Keratinocyte (primary cell): ENCODE results near the gene OTOG.

Experiments used
- EZH2 ChIP-seq: IDR thresholded peaks from one replicate; pipeline ENCODE4 v1.6.1; 2012; ENCODE audit warnings: inconsistent platforms, mild to moderate bottlenecking, low read length, moderate library complexity
- TF ChIP-seq, protein P1 (sequence below), 3 experiments: IDR thresholded peaks in 1 of 3; conservative IDR thresholded peaks in 1 of 3; optimal IDR thresholded peaks in 1 of 3; 2 replicates in 2 of 3; 3 replicates in 1 of 3; pipeline versions ENCODE3 to v1.5.1; 2011; ENCODE audit warnings: low read length in 3 of 3, mild to moderate bottlenecking in 3 of 3, moderate library complexity in 2 of 3, control low read depth in 1 of 3, inconsistent platforms in 1 of 3; ENCODE audit not compliant: insufficient read depth in 2 of 3; ENCODE audit errors: extremely low read depth in 1 of 3

DNA sequence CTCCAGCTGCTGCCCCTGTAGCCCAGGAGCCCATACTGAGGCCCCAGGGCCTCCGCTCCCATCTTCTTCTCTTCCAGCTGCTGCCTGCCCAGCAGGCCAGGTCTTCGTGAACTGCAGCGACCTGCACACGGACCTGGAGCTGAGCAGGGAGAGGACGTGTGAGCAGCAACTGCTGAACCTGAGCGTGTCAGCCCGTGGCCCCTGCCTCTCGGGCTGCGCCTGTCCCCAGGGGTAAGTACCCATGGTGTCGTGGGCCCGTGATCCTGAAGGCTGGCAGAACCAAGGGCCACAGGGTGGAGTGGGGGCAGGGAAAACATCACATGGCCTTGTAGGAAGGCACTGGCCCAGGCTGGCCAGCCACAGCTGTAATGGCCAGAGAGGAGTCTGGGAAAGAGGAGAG is 31.2 kb downstream of the OTOG start:
- no peak for TF ChIP-seq EZH2
- TF ChIP-seq, protein P1, sequence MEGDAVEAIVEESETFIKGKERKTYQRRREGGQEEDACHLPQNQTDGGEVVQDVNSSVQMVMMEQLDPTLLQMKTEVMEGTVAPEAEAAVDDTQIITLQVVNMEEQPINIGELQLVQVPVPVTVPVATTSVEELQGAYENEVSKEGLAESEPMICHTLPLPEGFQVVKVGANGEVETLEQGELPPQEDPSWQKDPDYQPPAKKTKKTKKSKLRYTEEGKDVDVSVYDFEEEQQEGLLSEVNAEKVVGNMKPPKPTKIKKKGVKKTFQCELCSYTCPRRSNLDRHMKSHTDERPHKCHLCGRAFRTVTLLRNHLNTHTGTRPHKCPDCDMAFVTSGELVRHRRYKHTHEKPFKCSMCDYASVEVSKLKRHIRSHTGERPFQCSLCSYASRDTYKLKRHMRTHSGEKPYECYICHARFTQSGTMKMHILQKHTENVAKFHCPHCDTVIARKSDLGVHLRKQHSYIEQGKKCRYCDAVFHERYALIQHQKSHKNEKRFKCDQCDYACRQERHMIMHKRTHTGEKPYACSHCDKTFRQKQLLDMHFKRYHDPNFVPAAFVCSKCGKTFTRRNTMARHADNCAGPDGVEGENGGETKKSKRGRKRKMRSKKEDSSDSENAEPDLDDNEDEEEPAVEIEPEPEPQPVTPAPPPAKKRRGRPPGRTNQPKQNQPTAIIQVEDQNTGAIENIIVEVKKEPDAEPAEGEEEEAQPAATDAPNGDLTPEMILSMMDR (optimal IDR thresholded peaks at IDR 0.05 in 1 of 3, IDR thresholded peaks at IDR 0.05 in 1 of 3, conservative IDR thresholded peaks at IDR 0.05 in 1 of 3; ENCODE audit: extremely low read depth in 1 of 3, insufficient read depth in 2 of 3, low read length in 3 of 3), result no peak
